NCI-H510A (cell line): ENCODE results near the gene CACNG4.
A peak's percentile ranks its signal among the peaks of the same experiment; 100 is the strongest.

Source experiments
- DNase-seq: peaks from one replicate; lab custom pipeline; 2025; lab: John Stamatoyannopoulos, UW

CACNG4 gene

GRCh38 chr17:67066717-67067116 lies 102.2 kb downstream of the CACNG4 start:
- no peak for DNase-seq

DNA sequence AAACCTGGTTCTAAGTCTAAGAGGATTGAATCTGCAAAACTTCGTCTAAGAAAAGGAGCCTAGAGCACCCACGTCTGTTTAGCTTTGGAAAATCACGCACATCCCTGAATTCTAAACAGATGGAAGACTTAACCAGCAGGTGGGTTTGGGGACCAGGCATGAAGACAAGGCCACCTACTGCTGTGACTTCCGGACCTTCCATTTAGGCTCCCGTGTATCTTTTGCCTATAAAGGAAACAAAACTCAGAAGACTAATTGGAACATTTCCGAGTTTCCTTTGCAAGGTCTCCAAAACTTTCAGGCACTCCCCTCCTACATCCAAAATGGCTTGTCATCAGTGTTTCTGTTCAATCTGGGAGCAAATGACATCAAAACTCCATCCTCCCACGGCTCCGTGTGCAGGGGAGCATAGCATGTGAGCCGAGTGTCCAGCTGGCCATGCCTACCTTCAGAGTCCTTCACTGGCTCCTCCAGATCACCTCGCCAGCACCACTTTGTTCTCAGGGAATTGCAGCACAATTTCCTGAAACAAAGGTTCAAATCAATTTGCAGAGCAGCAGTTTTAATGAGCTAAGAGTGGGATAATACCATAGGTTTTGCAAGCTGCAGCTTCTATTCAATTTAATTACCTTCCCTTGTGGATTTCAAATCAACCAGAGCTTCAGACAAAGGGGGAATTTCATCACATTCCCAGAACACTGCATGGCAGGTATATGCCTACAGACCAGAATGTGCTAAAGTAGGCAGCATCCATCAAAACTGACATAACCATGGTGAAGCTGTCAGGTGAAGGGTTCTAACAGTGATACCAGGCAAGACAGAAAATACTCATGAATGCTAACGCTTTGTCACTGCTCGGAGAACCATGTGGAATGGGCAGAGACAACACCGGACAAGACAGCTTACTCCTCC lies 103.3 kb downstream of the CACNG4 start:
- no peak for DNase-seq

DNA sequence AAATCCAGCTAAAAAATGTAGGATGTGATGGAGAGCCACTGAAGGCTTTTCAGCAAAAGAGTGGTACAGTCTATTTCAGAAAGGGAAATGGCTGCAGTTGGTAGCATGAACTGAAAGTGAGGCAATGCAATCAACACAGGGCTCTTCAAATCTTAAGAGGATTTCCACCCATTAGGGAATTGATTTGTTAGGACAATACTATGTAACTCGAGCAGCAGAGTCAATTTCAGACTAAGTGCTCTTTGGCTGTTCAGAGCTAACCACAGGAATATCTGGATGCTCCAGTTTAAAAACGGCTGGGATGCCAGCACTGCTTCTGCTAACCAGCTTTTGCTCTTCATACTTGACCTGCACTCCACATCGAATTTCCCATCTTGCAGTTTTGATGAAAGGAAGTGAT lies 104.5 kb downstream of the CACNG4 start:
- DNase-seq: peak; percentile 62

DNA sequence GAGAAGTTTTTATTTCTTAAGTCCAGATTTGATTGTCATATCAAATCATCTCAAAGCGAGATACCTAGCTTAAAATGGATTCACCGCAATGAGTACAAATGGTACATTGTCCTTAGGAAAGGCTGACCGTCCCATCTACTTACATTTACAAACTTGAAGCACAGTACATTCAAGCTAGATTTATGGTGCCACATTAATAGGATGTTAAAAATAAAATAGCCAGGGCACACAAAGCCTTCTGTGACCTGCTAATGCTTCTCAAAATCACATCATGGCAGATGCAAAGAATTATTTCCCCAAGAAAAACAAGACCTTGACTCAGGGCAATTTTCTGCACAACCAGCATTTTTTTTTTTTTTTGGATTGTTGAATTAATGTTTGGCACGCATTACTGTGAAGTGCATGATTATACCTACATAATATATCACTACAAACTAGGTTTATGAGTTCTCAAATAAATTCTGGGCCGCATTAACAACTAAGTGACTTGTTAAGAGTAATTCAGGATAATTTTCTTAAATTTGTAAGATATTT lies 105.2 kb downstream of the CACNG4 start:
- DNase-seq: no peak

DNA sequence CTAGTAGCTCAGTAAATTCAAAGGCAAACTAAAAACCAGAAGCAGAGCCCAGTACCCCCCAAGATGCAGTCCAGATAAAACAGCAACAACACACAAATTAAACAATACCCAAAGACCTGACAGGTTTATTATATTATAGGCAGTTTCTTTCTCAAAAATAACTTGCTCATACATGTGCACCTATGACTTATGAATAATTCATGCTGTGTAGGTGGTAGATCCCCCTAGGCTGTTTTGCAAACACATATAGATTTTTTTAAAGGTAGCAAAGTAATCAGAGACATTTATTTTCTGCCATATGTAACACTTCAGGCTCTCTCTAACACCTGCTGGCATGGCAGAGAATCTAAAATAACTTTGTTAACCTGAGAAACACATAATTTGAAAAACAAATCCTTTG lies 107.1 kb downstream of the CACNG4 start:
- no peak for DNase-seq

DNA sequence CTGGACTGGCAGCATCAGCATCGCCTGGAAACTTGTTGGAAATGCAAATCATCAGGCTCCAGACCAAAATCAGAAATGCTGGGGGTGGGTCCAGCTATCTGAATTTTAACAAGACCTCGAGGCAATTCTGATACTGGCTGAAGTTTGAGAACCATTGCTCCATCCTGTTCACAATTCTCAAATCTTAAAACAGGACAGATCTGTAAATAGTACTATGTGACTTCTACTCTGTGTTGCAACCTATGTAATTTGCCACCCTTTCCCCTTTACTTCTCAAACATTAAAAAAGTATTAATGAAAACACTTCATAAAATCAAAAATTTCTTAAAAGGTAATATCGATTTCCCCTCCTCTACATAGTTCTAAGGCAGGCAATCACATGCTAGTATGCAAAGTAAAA lies 108.4 kb downstream of the CACNG4 start:
- no peak for DNase-seq

- no peak for DNase-seq
Observed at GRCh38 chr17:67074781-67075180, 110.3 kb downstream of the CACNG4 start.

DNA sequence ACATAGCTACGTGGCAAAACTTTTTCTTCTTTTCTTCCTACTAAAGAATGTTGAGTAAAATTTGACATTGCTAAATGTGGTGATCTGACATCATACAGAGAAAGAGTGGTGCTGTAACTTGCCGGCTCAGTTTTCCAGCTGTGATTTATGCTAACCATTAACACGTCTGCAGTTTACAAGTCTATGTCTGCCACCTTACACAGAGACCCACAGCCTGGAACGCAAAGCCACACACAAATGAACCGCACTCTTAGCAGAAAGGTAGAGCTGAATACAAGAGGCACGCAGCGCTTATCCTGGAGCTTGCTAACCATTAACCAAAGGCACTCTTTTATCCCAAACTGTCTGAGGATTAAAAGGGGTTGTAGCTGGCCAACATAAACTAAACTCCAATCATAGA lies 111.8 kb downstream of the CACNG4 start:
- DNase-seq: no peak

GRCh38 chr17:67078292-67078691 lies 113.8 kb downstream of the CACNG4 start:
- DNase-seq: no peak

GRCh38 chr17:67079491-67079890 lies 115.0 kb downstream of the CACNG4 start:
- DNase-seq: no peak

DNA sequence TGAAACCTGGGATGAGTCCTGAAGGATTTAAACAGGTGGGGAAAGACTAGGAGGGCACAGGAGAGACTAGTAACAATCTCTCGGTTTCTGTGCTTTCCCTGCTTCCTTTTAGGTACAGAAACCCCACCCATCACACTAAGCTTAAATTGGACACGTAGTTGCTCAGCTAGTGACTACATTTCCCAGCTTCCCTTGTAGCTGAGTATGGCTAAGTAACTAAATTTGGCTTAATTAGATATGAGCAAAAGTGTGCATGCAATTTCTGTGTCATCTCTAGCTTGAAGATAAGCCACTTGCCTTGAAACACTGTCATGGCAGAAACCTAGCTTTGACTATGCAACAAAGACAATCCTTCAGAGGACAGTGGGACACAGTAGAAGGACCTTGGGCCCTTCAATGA lies 116.3 kb downstream of the CACNG4 start:
- no peak for DNase-seq

- no peak for DNase-seq
Observed at GRCh38 chr17:67082107-67082506, 117.6 kb downstream of the CACNG4 start.
